NT2/D1 (cell line): ENCODE data around the gene NOSIP.

Experiments used
- SUZ12 ChIP-seq: IDR thresholded peaks from 2 replicates; pipeline ENCODE4 v1.6.1; 2011; ENCODE audit not compliant: insufficient read length, insufficient read depth; ENCODE audit errors: extremely low read depth
- YY1 ChIP-seq: IDR thresholded peaks from 2 replicates; pipeline ENCODE4 v1.6.1; 2011; ENCODE audit not compliant: insufficient read length, insufficient read depth

DNA sequence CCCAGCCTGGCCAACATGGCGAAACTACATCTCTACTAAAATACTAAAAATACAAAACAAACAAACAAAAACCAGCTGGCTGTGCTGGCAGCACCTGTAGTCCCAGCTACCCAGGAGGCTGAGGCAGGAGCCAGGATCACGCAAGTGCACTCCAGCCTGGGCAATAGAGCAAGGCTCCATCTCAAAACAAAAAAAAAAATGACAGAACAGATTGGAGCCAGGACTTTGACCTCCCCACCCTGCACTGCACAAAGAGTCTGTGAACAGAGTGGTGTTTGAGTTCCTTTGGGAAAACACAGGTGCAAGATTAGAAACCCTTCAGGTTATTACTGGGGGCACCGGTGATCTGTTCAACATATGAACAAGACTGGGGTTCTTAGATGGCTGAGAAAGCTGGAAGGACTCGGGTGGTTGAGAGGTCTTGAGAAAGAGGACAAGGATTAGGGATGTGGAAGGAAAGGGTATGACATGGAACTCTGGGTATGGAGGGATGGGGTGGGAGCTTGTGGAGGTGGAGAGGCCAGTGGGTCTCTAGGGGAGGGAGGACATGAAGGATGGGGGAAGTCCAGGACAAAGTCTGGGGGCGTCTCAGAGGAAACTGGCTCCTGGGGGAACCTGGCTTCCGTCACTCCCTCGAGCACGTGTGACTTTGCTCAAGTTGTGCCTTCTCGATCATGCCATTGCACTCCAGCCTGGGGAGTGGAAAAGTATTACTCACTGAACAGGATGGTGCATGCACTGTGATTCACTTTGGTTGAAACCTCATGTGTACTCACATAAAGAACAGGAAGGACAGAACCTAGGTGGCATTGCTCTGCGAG, 26.7 kb downstream of the NOSIP start:
- TF ChIP-seq SUZ12 = no peak
- no peak for TF ChIP-seq YY1
